ENCODE data around the gene ZNF771.

GRCh38 chr16:30459456-30459855, 52.0 kb downstream of the ZNF771 start:
- TF ChIP-seq CTCF (IDR thresholded peaks at IDR 0.05) (no peak), POLR2A (IDR thresholded peaks at IDR 0.05) (no peak)

All from adrenal gland (tissue), 5 donors.